HL-60 (cell line): ENCODE measurements around the gene DPAGT1.

ENCODE experiments used
- GABPA ChIP-seq: IDR thresholded peaks from 2 replicates; pipeline ENCODE4 v1.6.1; 2012; ENCODE audit warnings: low read depth
- POLR2AphosphoS5 ChIP-seq: IDR thresholded peaks from 2 replicates; pipeline ENCODE4 v1.6.1; 2012; ENCODE audit warnings: low read depth
- SPI1 ChIP-seq: IDR thresholded peaks from 2 replicates; pipeline ENCODE4 v1.6.1; 2012; ENCODE audit warnings: low read depth, mild to moderate bottlenecking, borderline replicate concordance
- TF ChIP-seq, protein P1 (sequence below): IDR thresholded peaks from one replicate; pipeline ENCODE4 v1.5.1; 2011; ENCODE audit warnings: low read length, control low read depth, inconsistent platforms; ENCODE audit not compliant: insufficient read depth
- TF ChIP-seq, protein P2 (sequence below): IDR thresholded peaks from 2 replicates; pipeline ENCODE4 v1.6.1; 2012; ENCODE audit warnings: low read depth; ENCODE audit not compliant: insufficient replicate concordance

DNA sequence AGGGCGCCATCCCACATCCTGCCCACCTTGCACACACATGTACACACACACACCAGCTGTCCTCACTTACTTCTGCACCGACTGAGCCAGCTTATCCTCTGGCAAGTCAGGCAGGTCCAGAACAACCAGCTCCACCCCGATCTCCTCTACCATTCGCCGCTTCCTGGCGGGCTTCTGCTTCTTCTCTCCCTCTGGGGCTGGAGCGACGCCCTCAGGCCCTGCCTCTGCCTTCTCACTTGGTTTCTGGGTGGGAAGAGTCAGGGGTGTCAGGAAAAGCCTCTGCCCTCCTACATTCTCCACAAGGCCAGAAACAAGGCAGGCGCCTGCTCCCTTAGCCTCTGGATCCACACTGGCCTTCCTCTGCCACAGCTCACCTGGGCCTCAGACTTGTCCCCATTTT, 53.0 kb downstream of the DPAGT1 start:
- no peak for TF ChIP-seq POLR2AphosphoS5
- TF ChIP-seq, protein P1, sequence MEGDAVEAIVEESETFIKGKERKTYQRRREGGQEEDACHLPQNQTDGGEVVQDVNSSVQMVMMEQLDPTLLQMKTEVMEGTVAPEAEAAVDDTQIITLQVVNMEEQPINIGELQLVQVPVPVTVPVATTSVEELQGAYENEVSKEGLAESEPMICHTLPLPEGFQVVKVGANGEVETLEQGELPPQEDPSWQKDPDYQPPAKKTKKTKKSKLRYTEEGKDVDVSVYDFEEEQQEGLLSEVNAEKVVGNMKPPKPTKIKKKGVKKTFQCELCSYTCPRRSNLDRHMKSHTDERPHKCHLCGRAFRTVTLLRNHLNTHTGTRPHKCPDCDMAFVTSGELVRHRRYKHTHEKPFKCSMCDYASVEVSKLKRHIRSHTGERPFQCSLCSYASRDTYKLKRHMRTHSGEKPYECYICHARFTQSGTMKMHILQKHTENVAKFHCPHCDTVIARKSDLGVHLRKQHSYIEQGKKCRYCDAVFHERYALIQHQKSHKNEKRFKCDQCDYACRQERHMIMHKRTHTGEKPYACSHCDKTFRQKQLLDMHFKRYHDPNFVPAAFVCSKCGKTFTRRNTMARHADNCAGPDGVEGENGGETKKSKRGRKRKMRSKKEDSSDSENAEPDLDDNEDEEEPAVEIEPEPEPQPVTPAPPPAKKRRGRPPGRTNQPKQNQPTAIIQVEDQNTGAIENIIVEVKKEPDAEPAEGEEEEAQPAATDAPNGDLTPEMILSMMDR: no peak
- TF ChIP-seq, protein P2, sequence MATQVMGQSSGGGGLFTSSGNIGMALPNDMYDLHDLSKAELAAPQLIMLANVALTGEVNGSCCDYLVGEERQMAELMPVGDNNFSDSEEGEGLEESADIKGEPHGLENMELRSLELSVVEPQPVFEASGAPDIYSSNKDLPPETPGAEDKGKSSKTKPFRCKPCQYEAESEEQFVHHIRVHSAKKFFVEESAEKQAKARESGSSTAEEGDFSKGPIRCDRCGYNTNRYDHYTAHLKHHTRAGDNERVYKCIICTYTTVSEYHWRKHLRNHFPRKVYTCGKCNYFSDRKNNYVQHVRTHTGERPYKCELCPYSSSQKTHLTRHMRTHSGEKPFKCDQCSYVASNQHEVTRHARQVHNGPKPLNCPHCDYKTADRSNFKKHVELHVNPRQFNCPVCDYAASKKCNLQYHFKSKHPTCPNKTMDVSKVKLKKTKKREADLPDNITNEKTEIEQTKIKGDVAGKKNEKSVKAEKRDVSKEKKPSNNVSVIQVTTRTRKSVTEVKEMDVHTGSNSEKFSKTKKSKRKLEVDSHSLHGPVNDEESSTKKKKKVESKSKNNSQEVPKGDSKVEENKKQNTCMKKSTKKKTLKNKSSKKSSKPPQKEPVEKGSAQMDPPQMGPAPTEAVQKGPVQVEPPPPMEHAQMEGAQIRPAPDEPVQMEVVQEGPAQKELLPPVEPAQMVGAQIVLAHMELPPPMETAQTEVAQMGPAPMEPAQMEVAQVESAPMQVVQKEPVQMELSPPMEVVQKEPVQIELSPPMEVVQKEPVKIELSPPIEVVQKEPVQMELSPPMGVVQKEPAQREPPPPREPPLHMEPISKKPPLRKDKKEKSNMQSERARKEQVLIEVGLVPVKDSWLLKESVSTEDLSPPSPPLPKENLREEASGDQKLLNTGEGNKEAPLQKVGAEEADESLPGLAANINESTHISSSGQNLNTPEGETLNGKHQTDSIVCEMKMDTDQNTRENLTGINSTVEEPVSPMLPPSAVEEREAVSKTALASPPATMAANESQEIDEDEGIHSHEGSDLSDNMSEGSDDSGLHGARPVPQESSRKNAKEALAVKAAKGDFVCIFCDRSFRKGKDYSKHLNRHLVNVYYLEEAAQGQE: no peak
- TF ChIP-seq SPI1: no peak
- no peak for TF ChIP-seq GABPA
